Measurements from ENCODE around the gene RMND1.
A peak's percentile ranks its signal among the peaks of the same experiment; 100 is the strongest.

RMND1 gene

GRCh38 chr6:151408858-151409257 is 43.1 kb downstream of the RMND1 start:
- no peak overlapping the region for H4K8ac ChIP-seq (ENCODE audit: low read depth, low read length)
- no peak overlapping the region for H2AK5ac ChIP-seq (ENCODE audit: low read length)
- H3K27ac ChIP-seq (ENCODE audit: low read depth, low read length) = no peak overlapping the region
- no peak overlapping the region for H4K12ac ChIP-seq (ENCODE audit: low read depth, low read length)
- H3K18ac ChIP-seq (ENCODE audit: low read length) = no peak overlapping the region
- no peak overlapping the region for H3K4ac ChIP-seq (ENCODE audit: low read depth, low read length)
- H3K9me3 ChIP-seq (ENCODE audit: insufficient read depth, low read depth, low read length) = no peaks in the 10 kb centered on the region
- peaks cover 24 to 41% of the 10 kb centered on the region in 2 experiments for H3K36me3 ChIP-seq (ENCODE audit: control insufficient read depth in 1 of 2, insufficient read depth in 2 of 2, low read length in 2 of 2)
- no peaks in the 10 kb centered on the region for H3K79me1 ChIP-seq (ENCODE audit: low read length)
- H3K23ac ChIP-seq (ENCODE audit: low read length) = no peak overlapping the region
- H3K4me1 ChIP-seq (ENCODE audit: control insufficient read depth in 1 of 2, insufficient read depth in 2 of 2, low read length in 2 of 2) = no peaks in the 10 kb centered on the region
- WGBS (ENCODE audit: extremely low coverage, insufficient coverage, insufficient read length) = no CpG with 5 or more reads among the region's 2 CpGs
- no peak overlapping the region for H3K9ac ChIP-seq (ENCODE audit: low read length)
- no peak overlapping the region for H3K4me2 ChIP-seq (ENCODE audit: low read length)
- H3K79me2 ChIP-seq (ENCODE audit: control insufficient read depth, insufficient read depth, low read length, poor library complexity) = no peaks in the 10 kb centered on the region
- no peak overlapping the region for H2AFZ ChIP-seq (ENCODE audit: insufficient read depth, low read length, poor library complexity)
- H4K91ac ChIP-seq (ENCODE audit: low read depth, low read length) = no peak overlapping the region
- H3K27me3 ChIP-seq (ENCODE audit: insufficient read depth, low read length) = no peaks in the 10 kb centered on the region
- DNase-seq = no peak
- H2BK120ac ChIP-seq (ENCODE audit: insufficient read depth, low read length, poor library complexity) = no peak overlapping the region
- no peak overlapping the region for H3K4me3 ChIP-seq (ENCODE audit: low read depth, low read length)
- H2BK12ac ChIP-seq (ENCODE audit: low read length) = no peak overlapping the region
- H2BK5ac ChIP-seq (ENCODE audit: low read depth, low read length, poor library complexity) = no peak overlapping the region
- no peak overlapping the region for H3K14ac ChIP-seq (ENCODE audit: low read length)

GRCh38 chr6:151403919-151404308 is 48.0 kb downstream of the RMND1 start:
- H2AFZ ChIP-seq (ENCODE audit: insufficient read depth, low read length, poor library complexity) = no peak overlapping the region
- H2BK5ac ChIP-seq (ENCODE audit: low read depth, low read length, poor library complexity) = no peak overlapping the region
- no peak overlapping the region for H2BK120ac ChIP-seq (ENCODE audit: insufficient read depth, low read length, poor library complexity)
- no peak overlapping the region for H3K27ac ChIP-seq (ENCODE audit: low read depth, low read length)
- H2AK5ac ChIP-seq (ENCODE audit: low read length) = no peak overlapping the region
- no peak overlapping the region for H2BK12ac ChIP-seq (ENCODE audit: low read length)
- no peak for DNase-seq
- no CpG with 5 or more reads among the region's 4 CpGs for WGBS (ENCODE audit: extremely low coverage, insufficient coverage, insufficient read length)
- no peak overlapping the region for H3K4me3 ChIP-seq (ENCODE audit: low read depth, low read length)
- peaks cover 8 to 18% of the 10 kb centered on the region in 2 experiments for H3K36me3 ChIP-seq (ENCODE audit: control insufficient read depth in 1 of 2, insufficient read depth in 2 of 2, low read length in 2 of 2)
- no peaks in the 10 kb centered on the region for H3K9me3 ChIP-seq (ENCODE audit: insufficient read depth, low read depth, low read length)
- no peaks in the 10 kb centered on the region for H3K79me2 ChIP-seq (ENCODE audit: control insufficient read depth, insufficient read depth, low read length, poor library complexity)
- H4K91ac ChIP-seq (ENCODE audit: low read depth, low read length) = no peak overlapping the region
- H3K4me2 ChIP-seq (ENCODE audit: low read length) = no peak overlapping the region
- peaks cover 4 to 8% of the 10 kb centered on the region in 2 experiments for H3K4me1 ChIP-seq (ENCODE audit: control insufficient read depth in 1 of 2, insufficient read depth in 2 of 2, low read length in 2 of 2)
- no peak overlapping the region for H3K23ac ChIP-seq (ENCODE audit: low read length)
- H3K14ac ChIP-seq (ENCODE audit: low read length) = no peak overlapping the region
- no peak overlapping the region for H4K8ac ChIP-seq (ENCODE audit: low read depth, low read length)
- no peak overlapping the region for H3K9ac ChIP-seq (ENCODE audit: low read length)
- no peaks in the 10 kb centered on the region for H3K27me3 ChIP-seq (ENCODE audit: insufficient read depth, low read length)
- H3K18ac ChIP-seq (ENCODE audit: low read length) = no peak overlapping the region
- no peaks in the 10 kb centered on the region for H3K79me1 ChIP-seq (ENCODE audit: low read length)
- H4K12ac ChIP-seq (ENCODE audit: low read depth, low read length) = no peak overlapping the region
- H3K4ac ChIP-seq (ENCODE audit: low read depth, low read length) = no peak overlapping the region

GRCh38 chr6:151402228-151402627 is 49.7 kb downstream of the RMND1 start:
- H3K14ac ChIP-seq (ENCODE audit: low read length) = no peak overlapping the region
- H4K12ac ChIP-seq (ENCODE audit: low read depth, low read length) = no peak overlapping the region
- H3K23ac ChIP-seq (ENCODE audit: low read length) = no peak overlapping the region
- no peak overlapping the region for H3K18ac ChIP-seq (ENCODE audit: low read length)
- H4K91ac ChIP-seq (ENCODE audit: low read depth, low read length) = no peak overlapping the region
- H3K4me1 ChIP-seq (ENCODE audit: control insufficient read depth in 1 of 2, insufficient read depth in 2 of 2, low read length in 2 of 2) = peaks cover 4 to 8% of the 10 kb centered on the region in 2 experiments
- H3K4me3 ChIP-seq (ENCODE audit: low read depth, low read length) = no peak overlapping the region
- no peaks in the 10 kb centered on the region for H3K79me2 ChIP-seq (ENCODE audit: control insufficient read depth, insufficient read depth, low read length, poor library complexity)
- no peak overlapping the region for H3K4ac ChIP-seq (ENCODE audit: low read depth, low read length)
- no peaks in the 10 kb centered on the region for H3K79me1 ChIP-seq (ENCODE audit: low read length)
- no peak overlapping the region for H2AK5ac ChIP-seq (ENCODE audit: low read length)
- no peaks in the 10 kb centered on the region for H3K27me3 ChIP-seq (ENCODE audit: insufficient read depth, low read length)
- H3K27ac ChIP-seq (ENCODE audit: low read depth, low read length) = no peak overlapping the region
- no peak overlapping the region for H3K4me2 ChIP-seq (ENCODE audit: low read length)
- H3K9ac ChIP-seq (ENCODE audit: low read length) = no peak overlapping the region
- H2AFZ ChIP-seq (ENCODE audit: insufficient read depth, low read length, poor library complexity) = no peak overlapping the region
- no peak overlapping the region for H2BK5ac ChIP-seq (ENCODE audit: low read depth, low read length, poor library complexity)
- H2BK12ac ChIP-seq (ENCODE audit: low read length) = no peak overlapping the region
- peaks cover 9 to 15% of the 10 kb centered on the region in 2 experiments for H3K36me3 ChIP-seq (ENCODE audit: control insufficient read depth in 1 of 2, insufficient read depth in 2 of 2, low read length in 2 of 2)
- H3K9me3 ChIP-seq (ENCODE audit: insufficient read depth, low read depth, low read length) = no peaks in the 10 kb centered on the region
- no CpG with 5 or more reads among the region's 1 CpG for WGBS (ENCODE audit: extremely low coverage, insufficient coverage, insufficient read length)
- no peak for DNase-seq
- no peak overlapping the region for H4K8ac ChIP-seq (ENCODE audit: low read depth, low read length)
- H2BK120ac ChIP-seq (ENCODE audit: insufficient read depth, low read length, poor library complexity) = no peak overlapping the region

GRCh38 chr6:151400473-151400872 is 51.5 kb downstream of the RMND1 start:
- WGBS (ENCODE audit: extremely low coverage, insufficient coverage, insufficient read length) = 100% methylated on average over 2 of the region's 6 CpGs

More at GRCh38 chr6:151400473-151400872, 51.5 kb downstream of the RMND1 start:
- Histone ChIP-seq H3K4me1 (ENCODE audit: control insufficient read depth in 1 of 2, insufficient read depth in 2 of 2, low read length in 2 of 2) (peaks cover 4 to 8% of the 10 kb centered on the region in 2 experiments), H3K18ac (ENCODE audit: low read length) (no peak overlapping the region), H3K23ac (ENCODE audit: low read length) (no peak overlapping the region), H3K79me1 (ENCODE audit: low read length) (no peaks in the 10 kb centered on the region), H3K79me2 (ENCODE audit: control insufficient read depth, insufficient read depth, low read length, poor library complexity) (peaks cover under 1% of the 10 kb centered on the region), H2AK5ac (ENCODE audit: low read length) (no peak overlapping the region), H3K14ac (ENCODE audit: low read length) (no peak overlapping the region), H3K4ac (ENCODE audit: low read depth, low read length) (peak overlapping the region; percentile 89), H2BK12ac (ENCODE audit: low read length) (no peak overlapping the region), H3K27ac (ENCODE audit: low read depth, low read length) (no peak overlapping the region), H2BK120ac (ENCODE audit: insufficient read depth, low read length, poor library complexity) (no peak overlapping the region), H3K4me2 (ENCODE audit: low read length) (no peak overlapping the region), H2AFZ (ENCODE audit: insufficient read depth, low read length, poor library complexity) (no peak overlapping the region), H3K36me3 (ENCODE audit: control insufficient read depth in 1 of 2, insufficient read depth in 2 of 2, low read length in 2 of 2) (peaks cover 11 to 12% of the 10 kb centered on the region in 2 experiments), H4K91ac (ENCODE audit: low read depth, low read length) (no peak overlapping the region), H3K27me3 (ENCODE audit: insufficient read depth, low read length) (no peaks in the 10 kb centered on the region), H4K8ac (ENCODE audit: low read depth, low read length) (no peak overlapping the region), H2BK5ac (ENCODE audit: low read depth, low read length, poor library complexity) (no peak overlapping the region), H3K4me3 (ENCODE audit: low read depth, low read length) (no peak overlapping the region), H3K9me3 (ENCODE audit: insufficient read depth, low read depth, low read length) (no peaks in the 10 kb centered on the region), H3K9ac (ENCODE audit: low read length) (no peak overlapping the region), H4K12ac (ENCODE audit: low read depth, low read length) (no peak overlapping the region)
- DNase-seq = peak; percentile 79 to 88
